Peyer's patch (tissue), 4 donors: ENCODE data around the gene POU6F2.

Source experiments
- CTCF ChIP-seq, 6 experiments: fragments of 450-650 bp in 4 of 6; fragments of 200-600 bp in 2 of 6; sonication (generic) in 1 of 6; IDR thresholded peaks; one replicate each; pipeline ENCODE4 v1.5.1; 2017 to 2019; ENCODE audit warnings: antibody characterized with exemption in 6 of 6, mild to moderate bottlenecking in 3 of 6, moderate library complexity in 1 of 6
- POLR2A ChIP-seq, 2 donors: fragments of 450-650 bp; IDR thresholded peaks; one replicate each; pipeline ENCODE4 v1.5.1; 2017; ENCODE audit warnings: antibody characterized with exemption in 2 of 2, mild to moderate bottlenecking in 2 of 2, moderate library complexity in 2 of 2

- no peak for TF ChIP-seq POLR2A (IDR thresholded peaks at IDR 0.05)
- TF ChIP-seq CTCF (IDR thresholded peaks at IDR 0.05) = no peak
Measured at GRCh38 chr7:39291628-39292410, 314.1 kb downstream of the POU6F2 start.
